RCC 7860 (cell line): ENCODE measurements around the gene THSD8.

Experiments
- DNase-seq: peaks from one replicate; pipeline ENCODE4 v3.0.0-alpha.2; 2015; ENCODE audit warnings: low spot score
- FAIRE-seq: peaks from 2 replicates; lab custom pipeline; 2012; peaks lifted over from hg19 to GRCh38; lab: Jason Lieb, UNC

THSD8 gene

GRCh38 chr19:12779162-12779993 lies 22.5 kb upstream of the THSD8 start:
- DNase-seq (peak; percentile 70), FAIRE-seq (peak; percentile 33)

- FAIRE-seq (no peak), DNase-seq (no peak)
These were observed 19.8 kb upstream of the THSD8 start for GRCh38 chr19:12782174-12782423.

GRCh38 chr19:12782424-12783290 lies 19.2 kb upstream of the THSD8 start:
- peak; percentile 87 for DNase-seq
- FAIRE-seq = no peak

- no peak for DNase-seq
- no peak for FAIRE-seq
These were observed 18.5 kb upstream of the THSD8 start for GRCh38 chr19:12783291-12783848.

- FAIRE-seq = no peak
- DNase-seq = peak; percentile 74
These were observed 17.9 kb upstream of the THSD8 start for GRCh38 chr19:12783849-12784393.

- FAIRE-seq (no peak), DNase-seq (no peak)
These were observed 17.4 kb upstream of the THSD8 start for GRCh38 chr19:12784394-12784870.

- DNase-seq = no peak
- FAIRE-seq = no peak
These were observed 16.9 kb upstream of the THSD8 start for GRCh38 chr19:12784871-12785430.

- FAIRE-seq (no peak), DNase-seq (no peak)
These were observed 16.3 kb upstream of the THSD8 start for GRCh38 chr19:12785431-12786031.

- FAIRE-seq (no peak), DNase-seq (no peak)
These were observed 15.6 kb upstream of the THSD8 start for GRCh38 chr19:12786141-12786870.

GRCh38 chr19:12786952-12787351 lies 14.9 kb upstream of the THSD8 start:
- FAIRE-seq (no peak), DNase-seq (no peak)

- no peak for DNase-seq
- FAIRE-seq = no peak
These were observed 14.4 kb upstream of the THSD8 start for GRCh38 chr19:12787458-12787857.

- FAIRE-seq (no peak), DNase-seq (no peak)
These were observed 13.7 kb upstream of the THSD8 start for GRCh38 chr19:12788042-12788681.

GRCh38 chr19:12788682-12789097 lies 13.2 kb upstream of the THSD8 start:
- FAIRE-seq (no peak), DNase-seq (peak; percentile 72)

- DNase-seq (no peak), FAIRE-seq (no peak)
These were observed 12.6 kb upstream of the THSD8 start for GRCh38 chr19:12789098-12789903.

GRCh38 chr19:12789904-12790619 lies 11.8 kb upstream of the THSD8 start:
- no peak for FAIRE-seq
- peak; percentile 86 for DNase-seq

GRCh38 chr19:12790628-12791344 lies 11.1 kb upstream of the THSD8 start:
- FAIRE-seq = no peak
- DNase-seq = no peak

- FAIRE-seq (peak; percentile 57), DNase-seq (peak; percentile 90)
These were observed 10.4 kb upstream of the THSD8 start, which contains the start of gene JUNB for GRCh38 chr19:12791345-12792050. Gene JUNB (plus strand): TSS chr19:12791486. CDS start chr19:12791772, 286 bp downstream.
